HL-60/S4 treated with retinoic acid at 250 ng/mL for 4 days and 3 days (cell line): ENCODE measurements around the gene KCNH5.
"Not testable (repeated sequence)": the region's sequence is repeated elsewhere in the genome, so short reads cannot be mapped to it uniquely, and the experiment has no call there.

ENCODE experiments used
- in situ Hi-C: fragments of 300-500 bp; cut with MboI; formaldehyde crosslinking; loops from 2 replicates; pipeline ENCODE4 v1.7.0; 2022; ENCODE audit warnings: low sequenced_read_pairs

Gene KCNH5

DNA sequence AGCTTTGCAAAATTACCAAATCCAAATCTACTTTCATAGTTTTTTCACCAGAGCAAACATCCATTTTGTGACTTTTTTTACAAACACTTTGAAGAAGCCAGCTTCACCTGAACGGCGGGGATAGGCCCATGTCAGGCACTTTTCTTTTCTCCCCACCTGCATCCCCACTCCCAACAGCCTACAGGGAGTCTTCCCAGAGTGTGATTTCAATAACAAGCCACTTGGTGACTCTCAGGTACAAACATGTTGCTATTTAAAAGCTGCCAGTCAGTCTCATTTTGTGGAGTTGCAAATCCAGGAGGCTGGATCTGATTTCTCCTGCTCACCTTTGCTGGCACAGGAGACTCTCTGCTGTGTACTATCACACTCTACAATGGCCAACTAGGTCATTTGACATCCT is 285.5 kb downstream of the KCNH5 start:
- in situ Hi-C loops = no loop called here

GRCh38 chr14:62746881-62747280 is 298.4 kb downstream of the KCNH5 start:
- in situ Hi-C loops = not testable (repeated sequence)

DNA sequence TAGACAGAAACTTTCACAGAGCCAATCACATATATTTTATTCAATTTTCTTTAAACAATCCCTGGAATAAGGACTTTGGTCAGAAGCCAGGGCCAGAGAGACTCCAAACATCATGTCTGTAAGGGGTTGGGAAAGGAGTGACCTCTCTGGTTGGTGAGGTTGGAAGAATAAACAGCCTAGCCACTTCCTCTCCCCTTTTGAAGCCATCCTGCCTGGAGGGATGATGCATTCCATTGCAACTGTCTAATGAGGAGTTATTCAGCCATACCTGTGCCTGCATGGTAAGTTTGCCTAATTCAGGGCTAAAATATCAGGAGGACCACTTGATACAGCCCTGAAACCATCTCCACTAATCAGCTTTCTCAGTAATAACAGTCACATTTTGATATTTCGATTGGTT is 299.8 kb downstream of the KCNH5 start:
- in situ Hi-C loops = no loop called here

GRCh38 chr14:62743560-62743959 is 301.7 kb downstream of the KCNH5 start:
- in situ Hi-C loops = no loop called here

DNA sequence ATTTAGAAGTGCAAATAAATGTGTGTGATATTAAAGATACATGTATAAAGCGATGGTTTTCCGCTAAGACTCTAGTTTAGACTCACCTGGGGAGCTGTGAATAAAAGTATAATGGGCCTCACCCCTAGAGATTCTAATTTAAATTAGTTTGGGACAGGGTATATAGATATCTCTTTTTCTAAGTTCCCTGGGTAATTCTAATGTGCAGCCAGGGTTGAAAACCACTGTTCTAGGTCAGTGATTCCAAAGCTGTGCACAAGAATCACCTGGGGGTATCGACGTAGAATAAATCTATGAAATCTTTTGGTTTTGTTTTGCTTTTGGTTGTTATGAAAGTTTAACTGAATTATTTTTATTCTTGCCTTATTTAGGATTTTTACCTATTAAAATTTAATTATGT is 302.1 kb downstream of the KCNH5 start:
- in situ Hi-C loops = no loop called here

- in situ Hi-C loops = no loop called here
Observed at GRCh38 chr14:62739647-62740046, 305.6 kb downstream of the KCNH5 start.

GRCh38 chr14:62736048-62737043 is 308.9 kb downstream of the KCNH5 start:
- in situ Hi-C loops = no loop called here

DNA sequence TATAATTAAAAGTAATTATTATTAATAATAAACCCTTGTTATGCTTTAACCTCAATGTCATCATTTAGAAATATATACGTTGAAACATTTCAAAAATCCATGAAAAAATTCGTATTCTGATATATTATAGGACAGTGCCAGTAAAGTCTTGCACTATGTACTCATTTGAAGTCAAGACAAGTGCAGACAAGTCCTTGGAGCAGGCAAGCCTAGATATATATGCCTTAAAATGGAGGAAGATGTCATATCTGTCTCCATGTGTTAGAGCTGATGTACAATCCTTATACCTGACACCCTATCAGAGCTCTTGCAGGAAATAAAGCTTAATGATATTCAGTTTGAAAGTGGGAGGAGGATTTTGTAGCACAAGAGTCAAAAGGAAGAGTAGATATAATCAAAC is 310.4 kb downstream of the KCNH5 start:
- in situ Hi-C loops = no loop called here

- in situ Hi-C loops = no loop called here
Observed at GRCh38 chr14:62722406-62722805, 322.9 kb downstream of the KCNH5 start.

- in situ Hi-C loops = no loop called here
Observed at GRCh38 chr14:62718629-62719028, 326.6 kb downstream of the KCNH5 start.

- in situ Hi-C loops = no loop called here
Observed at GRCh38 chr14:62711351-62712023, 333.8 kb downstream of the KCNH5 start.

- in situ Hi-C loops = no loop called here
Observed at GRCh38 chr14:62710811-62711210, 334.4 kb downstream of the KCNH5 start.

DNA sequence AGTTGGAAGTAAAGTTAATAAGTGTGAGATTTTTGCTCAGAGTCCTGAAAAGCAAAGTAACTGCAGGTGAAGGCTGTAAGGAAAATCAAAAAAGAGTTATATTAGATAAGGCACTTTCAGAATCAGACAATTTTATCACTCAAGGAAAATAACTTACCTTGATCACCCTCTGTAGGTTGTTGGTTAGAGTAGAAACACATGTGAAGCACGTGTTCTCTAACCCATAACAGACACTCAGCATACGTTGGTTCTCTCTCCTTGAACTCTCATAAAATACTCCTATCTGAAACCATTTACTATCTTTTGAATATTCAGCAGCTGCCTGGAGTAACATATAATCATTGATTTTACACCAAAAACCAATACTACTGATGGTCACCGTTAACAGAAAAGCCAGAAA is 335.5 kb downstream of the KCNH5 start:
- in situ Hi-C loops = no loop called here

DNA sequence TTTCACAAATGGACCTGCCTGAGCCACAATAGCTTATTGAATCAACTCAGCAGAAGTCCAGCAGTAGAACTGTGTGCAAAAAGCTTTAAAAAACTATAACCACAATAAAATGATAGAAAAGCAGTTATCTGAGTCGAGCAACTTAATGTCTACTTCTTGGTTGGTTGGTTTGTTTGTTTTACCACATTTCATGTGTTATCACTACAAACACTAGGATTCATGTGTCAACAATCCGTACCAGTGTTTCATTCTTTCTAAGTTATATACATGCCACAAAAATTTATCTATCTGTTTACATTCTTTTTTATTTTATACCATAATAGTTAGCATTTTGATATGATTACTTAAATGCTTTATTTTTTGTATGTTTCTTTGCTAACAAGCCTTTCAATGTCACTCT is 339.0 kb downstream of the KCNH5 start:
- in situ Hi-C loops = no loop called here

GRCh38 chr14:62697461-62697860 is 347.8 kb downstream of the KCNH5 start:
- in situ Hi-C loops = no loop called here

DNA sequence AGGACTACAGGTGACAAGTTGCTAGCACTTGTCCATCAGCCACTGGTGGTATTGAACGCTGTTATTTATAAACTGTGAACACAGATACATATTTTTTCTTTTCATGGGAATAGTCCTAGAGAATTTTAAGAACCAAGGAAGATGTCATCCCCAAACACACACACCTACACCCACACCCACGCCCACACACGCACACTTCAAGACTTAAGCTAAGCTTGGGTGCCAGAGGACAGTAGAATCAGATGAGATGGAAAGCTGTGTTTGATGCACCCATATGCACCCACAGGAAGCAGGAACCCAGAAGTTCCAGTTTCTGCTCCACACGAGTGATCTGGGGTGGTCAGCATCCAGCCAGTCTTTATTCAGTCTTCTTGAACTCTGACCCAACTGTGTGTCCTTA is 348.3 kb downstream of the KCNH5 start:
- in situ Hi-C loops = no loop called here

GRCh38 chr14:62696331-62696924 is 348.8 kb downstream of the KCNH5 start:
- in situ Hi-C loops = no loop called here

DNA sequence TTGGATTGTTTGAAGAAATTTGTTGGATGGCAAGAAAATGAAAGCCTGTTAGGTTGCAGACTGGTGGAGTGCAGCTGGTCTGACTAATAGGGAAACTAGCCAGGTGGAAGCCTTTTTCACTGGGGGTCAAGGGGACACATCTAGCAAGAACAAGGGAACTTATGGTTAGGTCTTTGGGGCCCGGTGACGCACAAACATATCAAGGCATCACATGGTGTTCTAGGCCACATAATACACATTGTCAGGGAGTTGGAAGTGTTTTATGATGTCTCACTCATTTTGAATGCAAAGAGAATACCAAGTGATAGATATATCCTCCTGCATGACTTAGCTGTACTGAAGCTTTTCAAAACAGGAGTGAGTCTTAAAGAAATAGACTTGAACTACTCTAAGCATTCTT is 351.2 kb downstream of the KCNH5 start:
- in situ Hi-C loops = no loop called here

GRCh38 chr14:62692490-62693106 is 352.7 kb downstream of the KCNH5 start:
- in situ Hi-C loops = no loop called here

DNA sequence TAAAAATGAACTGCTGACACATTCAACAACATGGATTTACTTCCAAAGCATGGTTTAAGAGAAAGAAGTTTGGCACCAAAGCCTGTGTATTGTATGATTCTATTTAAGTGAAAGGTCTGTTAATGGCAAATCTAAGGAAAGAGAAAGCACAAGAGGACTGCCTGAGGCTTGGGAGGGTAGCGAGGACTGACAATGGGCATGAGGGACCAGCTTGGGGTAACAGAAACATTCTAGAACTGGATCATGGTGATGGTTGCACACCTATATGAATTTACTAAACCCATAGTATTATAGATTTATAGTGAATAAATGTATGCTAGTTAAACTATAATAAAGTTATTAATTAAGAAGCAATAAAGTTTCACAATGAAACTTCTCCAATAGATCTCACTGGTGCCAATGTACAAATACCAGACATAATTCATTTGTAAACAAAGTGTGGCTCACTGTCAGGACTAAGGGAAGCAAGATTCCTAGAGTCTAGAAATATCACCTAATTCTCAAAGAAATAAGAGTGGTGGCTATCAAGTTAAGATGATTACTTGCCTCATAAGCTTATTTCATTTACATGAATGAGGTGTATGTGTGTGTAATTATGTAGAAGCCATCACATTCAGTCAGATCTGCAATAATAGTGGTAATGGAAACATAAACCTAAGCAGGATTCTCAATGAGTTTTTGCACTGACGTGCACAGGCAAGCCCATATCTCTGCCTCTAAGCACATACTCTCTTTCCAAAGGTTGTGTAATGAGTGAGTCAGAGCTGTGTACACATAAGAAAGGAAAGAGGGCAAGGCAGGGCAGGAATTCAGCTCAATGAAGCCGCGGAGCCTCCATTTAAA is 353.4 kb downstream of the KCNH5 start:
- in situ Hi-C loops = no loop called here
